HG02840 (cell line): ENCODE results near the gene CAMKV.

Experiments
- ATAC-seq: cut with Tn5 transposase; IDR thresholded peaks from one replicate; pipeline ENCODE4 v1.9.1; 2021; ENCODE audit warnings: mild to moderate bottlenecking, moderate library complexity, moderate number of reproducible peaks; ENCODE audit not compliant: unreplicated experiment, low FRiP score

Gene CAMKV

GRCh38 chr3:49898991-49899390, 29.3 kb upstream of the CAMKV start:
- ATAC-seq: no peak

GRCh38 chr3:49896345-49896744, 26.6 kb upstream of the CAMKV start:
- ATAC-seq: no peak

GRCh38 chr3:49895791-49896190, 26.1 kb upstream of the CAMKV start:
- ATAC-seq: no peak

- no peak for ATAC-seq
Measured at GRCh38 chr3:49889296-49889695, 19.6 kb upstream of the CAMKV start.

- ATAC-seq: no peak
Measured at GRCh38 chr3:49886922-49887265, 17.2 kb upstream of the CAMKV start.

- no peak for ATAC-seq
Measured at GRCh38 chr3:49883998-49884397, 14.3 kb upstream of the CAMKV start.

GRCh38 chr3:49882166-49882565, 12.5 kb upstream of the CAMKV start:
- no peak for ATAC-seq

GRCh38 chr3:49880581-49881315, 11.0 kb upstream of the CAMKV start:
- ATAC-seq: no peak

GRCh38 chr3:49879721-49880120, 10.0 kb upstream of the CAMKV start:
- no peak for ATAC-seq

- ATAC-seq: no peak
Measured at GRCh38 chr3:49878686-49879085, 9.0 kb upstream of the CAMKV start.

- ATAC-seq: no peak
Measured at GRCh38 chr3:49877716-49878115, 8.0 kb upstream of the CAMKV start.

GRCh38 chr3:49876567-49876966, 6.9 kb upstream of the CAMKV start:
- ATAC-seq: no peak

- no peak for ATAC-seq
Measured at GRCh38 chr3:49873623-49874022, 3.9 kb upstream of the CAMKV start.

GRCh38 chr3:49872801-49873281, 3.1 kb upstream of the CAMKV start:
- no peak for ATAC-seq

GRCh38 chr3:49871531-49872153, 1.9 kb upstream of the CAMKV start:
- no peak for ATAC-seq

GRCh38 chr3:49868862-49869466, 742 bp downstream of the CAMKV start:
- no peak for ATAC-seq

GRCh38 chr3:49867871-49868321, 1.8 kb downstream of the CAMKV start:
- ATAC-seq: no peak

- ATAC-seq: no peak
Measured at GRCh38 chr3:49867400-49867799, 2.3 kb downstream of the CAMKV start.

- no peak for ATAC-seq
Measured at GRCh38 chr3:49865198-49865784, 4.4 kb downstream of the CAMKV start.

GRCh38 chr3:49864505-49864904, 5.2 kb downstream of the CAMKV start:
- ATAC-seq: no peak

GRCh38 chr3:49859576-49860305, 10.0 kb downstream of the CAMKV start:
- no peak for ATAC-seq
